HG02970 (cell line): Measurements from ENCODE around the gene RPL29.

Source experiments
- ATAC-seq: cut with Tn5 transposase; IDR thresholded peaks from one replicate; pipeline ENCODE4 v1.9.1; 2021; ENCODE audit warnings: mild to moderate bottlenecking, moderate library complexity, moderate number of reproducible peaks; ENCODE audit not compliant: unreplicated experiment, low FRiP score

Gene RPL29

GRCh38 chr3:51968170-51968775, 27.4 kb downstream of the RPL29 start:
- no peak for ATAC-seq

- ATAC-seq = no peak
These were observed 28.1 kb downstream of the RPL29 start, which contains the start of gene PCBP4 for GRCh38 chr3:51967384-51968169. TSS of gene PCBP4 (minus strand) at chr3:51967454. CDS start at chr3:51961240, 6,214 bp downstream.

GRCh38 chr3:51966922-51967383, 28.7 kb downstream of the RPL29 start:
- ATAC-seq = no peak

GRCh38 chr3:51966486-51966885, 29.2 kb downstream of the RPL29 start:
- ATAC-seq = no peak

GRCh38 chr3:51966016-51966415, 29.7 kb downstream of the RPL29 start:
- ATAC-seq = no peak

- no peak for ATAC-seq
These were observed 31.2 kb downstream of the RPL29 start for GRCh38 chr3:51964521-51964920.

- ATAC-seq = no peak
These were observed 31.7 kb downstream of the RPL29 start for GRCh38 chr3:51963951-51964451.

GRCh38 chr3:51962854-51963530, 32.7 kb downstream of the RPL29 start:
- ATAC-seq = no peak

GRCh38 chr3:51961602-51962569, 33.8 kb downstream of the RPL29 start:
- no peak for ATAC-seq

GRCh38 chr3:51961011-51961410, 34.7 kb downstream of the RPL29 start:
- no peak for ATAC-seq

GRCh38 chr3:51960386-51960785, 35.3 kb downstream of the RPL29 start:
- no peak for ATAC-seq

GRCh38 chr3:51959651-51960050, 36.0 kb downstream of the RPL29 start:
- no peak for ATAC-seq

- no peak for ATAC-seq
These were observed 36.8 kb downstream of the RPL29 start for GRCh38 chr3:51958603-51959521.

GRCh38 chr3:51957520-51958205, 38.0 kb downstream of the RPL29 start:
- ATAC-seq = no peak

- ATAC-seq = no peak
These were observed 39.6 kb downstream of the RPL29 start for GRCh38 chr3:51955893-51956770.

- no peak for ATAC-seq
These were observed 40.4 kb downstream of the RPL29 start, which contains the start of gene GPR62 for GRCh38 chr3:51955175-51955892. TSS of gene GPR62 (plus strand) at chr3:51955381. CDS start at chr3:51955653, 272 bp downstream.

- ATAC-seq = no peak
These were observed 41.0 kb downstream of the RPL29 start for GRCh38 chr3:51954713-51955112.
